Dermis blood vessel endothelial cell (primary cell): ENCODE data around the gene FXYD4. TPM values are rescaled to one million over a fixed set of nuclear protein-coding genes. Genes with fewer than 3 reads are reported as not detected.
A peak's percentile ranks its signal among the peaks of the same experiment; 100 is the strongest.

ENCODE experiments used
- DNase-seq: peaks from one replicate; pipeline ENCODE4 v3.0.0; 2010
- total RNA-seq: library from RNA; depleted of rRNA; stranded (reverse); fragments of >200 nt; gene quantifications from 2 replicates; pipeline ENCODE4 v1.2.3, GENCODE V29; 2014

The FXYD4 gene
- total RNA-seq, 1 donor from 2014 or later: not detected

- peak; percentile 93 for DNase-seq
These were observed 25.6 kb downstream of the FXYD4 start for GRCh38 chr10:43396928-43397624.

- DNase-seq: no peak
These were observed 27.5 kb downstream of the FXYD4 start for GRCh38 chr10:43398939-43399319.

- DNase-seq: no peak
These were observed 28.2 kb downstream of the FXYD4 start for GRCh38 chr10:43399320-43400310.

- no peak for DNase-seq
These were observed 30.2 kb downstream of the FXYD4 start for GRCh38 chr10:43401627-43402026.

GRCh38 chr10:43402176-43402575 is 30.7 kb downstream of the FXYD4 start:
- no peak for DNase-seq

GRCh38 chr10:43402880-43403452 is 31.5 kb downstream of the FXYD4 start:
- DNase-seq: no peak

- DNase-seq: no peak
These were observed 32.7 kb downstream of the FXYD4 start for GRCh38 chr10:43403911-43404703.

GRCh38 chr10:43404704-43405084 is 33.3 kb downstream of the FXYD4 start:
- DNase-seq: no peak

GRCh38 chr10:43407148-43407575 is 35.7 kb downstream of the FXYD4 start:
- DNase-seq: peak; percentile 69

- peak; percentile 92 for DNase-seq
These were observed 36.3 kb downstream of the FXYD4 start for GRCh38 chr10:43407576-43408330.

GRCh38 chr10:43408331-43408709 is 36.9 kb downstream of the FXYD4 start:
- DNase-seq: no peak

- peak; percentile 97 for DNase-seq
These were observed 37.4 kb downstream of the FXYD4 start, which contains the start of gene HNRNPF for GRCh38 chr10:43408710-43409384. Gene HNRNPF (minus strand): TSS chr10:43409186. CDS start chr10:43387884, 21,302 bp downstream.

GRCh38 chr10:43409385-43410109 is 38.1 kb downstream of the FXYD4 start:
- DNase-seq: peak; percentile 53

GRCh38 chr10:43410345-43410744 is 38.9 kb downstream of the FXYD4 start:
- DNase-seq: no peak

GRCh38 chr10:43411536-43411935 is 40.1 kb downstream of the FXYD4 start:
- no peak for DNase-seq

- no peak for DNase-seq
These were observed 44.1 kb downstream of the FXYD4 start for GRCh38 chr10:43415544-43415943.

- DNase-seq: peak; percentile 89
These were observed 46.7 kb downstream of the FXYD4 start for GRCh38 chr10:43417950-43418768.

GRCh38 chr10:43419997-43420368 is 48.5 kb downstream of the FXYD4 start:
- DNase-seq: peak; percentile 18
